GOT3 (cell line): Measurements from ENCODE around the gene EFTUD2.

Experiments used
- DNase-seq: peaks from one replicate; lab custom pipeline; 2025; ENCODE audit warnings: mixed read lengths; lab: John Stamatoyannopoulos, UW

EFTUD2 gene

GRCh38 chr17:44925731-44926697 is 26.8 kb upstream of the EFTUD2 start:
- no peak for DNase-seq

GRCh38 chr17:44924107-44924544 is 24.9 kb upstream of the EFTUD2 start:
- DNase-seq, result no peak

- DNase-seq, result no peak
These were observed 23.7 kb upstream of the EFTUD2 start for GRCh38 chr17:44922746-44923470.

- no peak for DNase-seq
These were observed 22.9 kb upstream of the EFTUD2 start for GRCh38 chr17:44922136-44922535.

- no peak for DNase-seq
These were observed 22.1 kb upstream of the EFTUD2 start for GRCh38 chr17:44921122-44921882.

- no peak for DNase-seq
These were observed 21.3 kb upstream of the EFTUD2 start for GRCh38 chr17:44920565-44920940.

GRCh38 chr17:44919885-44920564 is 20.8 kb upstream of the EFTUD2 start:
- DNase-seq, result peak; percentile 22

GRCh38 chr17:44919411-44919810 is 20.2 kb upstream of the EFTUD2 start:
- DNase-seq, result no peak

GRCh38 chr17:44918006-44918405 is 18.8 kb upstream of the EFTUD2 start:
- no peak for DNase-seq

GRCh38 chr17:44917456-44917855 is 18.2 kb upstream of the EFTUD2 start:
- no peak for DNase-seq

GRCh38 chr17:44916781-44917241 is 17.6 kb upstream of the EFTUD2 start:
- no peak for DNase-seq

GRCh38 chr17:44915862-44916780 is 16.9 kb upstream of the EFTUD2 start:
- no peak for DNase-seq

GRCh38 chr17:44915321-44915726 is 16.1 kb upstream of the EFTUD2 start, which contains the start of gene GFAP:
TSS of gene GFAP (minus strand) at chr17:44915500. CDS start at chr17:44915486, 14 bp downstream.
- DNase-seq, result no peak

- no peak for DNase-seq
These were observed 15.5 kb upstream of the EFTUD2 start for GRCh38 chr17:44914698-44915271.

GRCh38 chr17:44914148-44914547 is 14.9 kb upstream of the EFTUD2 start:
- DNase-seq, result no peak

GRCh38 chr17:44913676-44914075 is 14.4 kb upstream of the EFTUD2 start:
- DNase-seq, result no peak

GRCh38 chr17:44912763-44913544 is 13.7 kb upstream of the EFTUD2 start:
- no peak for DNase-seq

- no peak for DNase-seq
These were observed 12.1 kb upstream of the EFTUD2 start for GRCh38 chr17:44911133-44912001.
